ENCODE measurements around the gene MMP23B.

GRCh38 chr1:1612104-1612400, 19.9 kb upstream of the MMP23B start:
- no peak for TF ChIP-seq POLR2A (IDR thresholded peaks at IDR 0.05; ENCODE audit: low read length)
- TF ChIP-seq GATA1 (IDR thresholded peaks at IDR 0.05; ENCODE audit: low read depth, low read length) = no peak

Data from erythroblast (primary cell).